Peyer's patch (tissue), 4 donors: ENCODE measurements around the gene NDEL1.

Source experiments
- POLR2A ChIP-seq, 2 donors: fragments of 450-650 bp; IDR thresholded peaks; one replicate each; pipeline ENCODE4 v1.5.1; 2017; ENCODE audit warnings: antibody characterized with exemption in 2 of 2, mild to moderate bottlenecking in 2 of 2, moderate library complexity in 2 of 2
- TF ChIP-seq, protein P1 (sequence below), 6 experiments: fragments of 450-650 bp in 4 of 6; fragments of 200-600 bp in 2 of 6; sonication (generic) in 1 of 6; IDR thresholded peaks; one replicate each; pipeline ENCODE4 v1.5.1; 2017 to 2019; ENCODE audit warnings: antibody characterized with exemption in 6 of 6, mild to moderate bottlenecking in 3 of 6, moderate library complexity in 1 of 6

DNA sequence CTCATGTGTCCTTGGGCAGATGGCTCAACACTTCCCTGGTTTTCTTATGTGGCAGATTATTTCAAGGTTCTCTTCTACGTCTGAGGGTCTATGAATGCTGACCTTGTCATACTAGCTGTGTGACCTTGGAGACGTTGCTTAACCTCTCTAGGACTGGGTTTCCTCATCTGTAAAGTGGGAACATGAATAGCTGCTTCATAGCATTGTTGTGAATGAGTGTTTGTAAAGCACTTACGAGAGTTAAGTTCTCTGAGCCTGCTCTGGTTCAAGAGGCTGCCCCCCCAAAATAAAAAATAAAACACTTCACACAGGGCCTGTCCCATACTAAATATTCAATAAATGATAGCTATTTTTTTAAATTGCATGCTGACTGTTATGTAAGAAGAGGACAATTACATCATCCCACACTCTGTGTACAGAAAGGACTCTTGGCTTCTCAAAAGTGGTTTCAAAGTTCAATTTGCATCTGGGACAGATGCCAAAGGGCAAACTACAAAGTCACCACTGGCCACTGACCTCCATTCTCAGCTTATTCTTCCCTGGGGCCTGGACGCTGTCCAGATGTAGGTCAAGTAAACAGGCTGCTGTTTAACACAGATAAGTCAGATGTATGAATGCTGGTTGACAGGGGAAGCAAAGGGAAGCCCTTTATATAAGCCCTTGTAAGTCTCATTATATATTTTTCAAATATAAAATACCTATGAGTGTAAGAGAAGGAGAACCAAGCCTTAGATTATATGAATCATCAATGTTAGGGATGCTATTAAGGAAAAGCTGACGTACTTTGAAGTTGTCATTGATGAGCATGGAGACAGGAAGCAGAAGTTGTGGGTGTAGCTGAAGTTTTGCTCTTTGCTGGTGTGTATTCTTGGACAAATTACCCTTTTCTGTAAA is 15.4 kb upstream of the NDEL1 start:
- TF ChIP-seq, protein P1, sequence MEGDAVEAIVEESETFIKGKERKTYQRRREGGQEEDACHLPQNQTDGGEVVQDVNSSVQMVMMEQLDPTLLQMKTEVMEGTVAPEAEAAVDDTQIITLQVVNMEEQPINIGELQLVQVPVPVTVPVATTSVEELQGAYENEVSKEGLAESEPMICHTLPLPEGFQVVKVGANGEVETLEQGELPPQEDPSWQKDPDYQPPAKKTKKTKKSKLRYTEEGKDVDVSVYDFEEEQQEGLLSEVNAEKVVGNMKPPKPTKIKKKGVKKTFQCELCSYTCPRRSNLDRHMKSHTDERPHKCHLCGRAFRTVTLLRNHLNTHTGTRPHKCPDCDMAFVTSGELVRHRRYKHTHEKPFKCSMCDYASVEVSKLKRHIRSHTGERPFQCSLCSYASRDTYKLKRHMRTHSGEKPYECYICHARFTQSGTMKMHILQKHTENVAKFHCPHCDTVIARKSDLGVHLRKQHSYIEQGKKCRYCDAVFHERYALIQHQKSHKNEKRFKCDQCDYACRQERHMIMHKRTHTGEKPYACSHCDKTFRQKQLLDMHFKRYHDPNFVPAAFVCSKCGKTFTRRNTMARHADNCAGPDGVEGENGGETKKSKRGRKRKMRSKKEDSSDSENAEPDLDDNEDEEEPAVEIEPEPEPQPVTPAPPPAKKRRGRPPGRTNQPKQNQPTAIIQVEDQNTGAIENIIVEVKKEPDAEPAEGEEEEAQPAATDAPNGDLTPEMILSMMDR (IDR thresholded peaks at IDR 0.05), result no peak
- TF ChIP-seq POLR2A (IDR thresholded peaks at IDR 0.05), result no peak
